DOHH2 (cell line): ENCODE measurements around the gene RGS3.

Experiments used
- H3F3A ChIP-seq: fragments of 200-600 bp; sonication (generic), shearing (Covaris generic); 2 replicates; pipeline ENCODE4 v1.6.0; 2016; ENCODE audit warnings: antibody characterized with exemption, mild to moderate bottlenecking; ENCODE audit not compliant: control insufficient read depth, insufficient read depth
- H3K27ac ChIP-seq: fragments of 200-600 bp; sonication (generic); 2 replicates; pipeline ENCODE4 v1.5.1; 2014; ENCODE audit warnings: low read depth, mild to moderate bottlenecking, low read length, moderate library complexity
- H3K27me3 ChIP-seq: fragments of 200-600 bp; sonication (generic); 2 replicates; pipeline ENCODE4 v1.6.1; 2014; ENCODE audit warnings: mild to moderate bottlenecking, low read length, mixed read lengths; ENCODE audit not compliant: control insufficient read depth
- H3K36me3 ChIP-seq: fragments of 200-600 bp; sonication (generic); 2 replicates; pipeline ENCODE4 v1.6.1; 2014; ENCODE audit warnings: mild to moderate bottlenecking, low read length, moderate library complexity, mixed read lengths; ENCODE audit not compliant: control insufficient read depth
- H3K4me1 ChIP-seq: fragments of 200-600 bp; sonication (generic); 2 replicates; pipeline ENCODE4 v1.6.1; 2014; ENCODE audit warnings: mild to moderate bottlenecking, low read length, mixed read lengths; ENCODE audit not compliant: control insufficient read depth
- H3K4me2 ChIP-seq: fragments of 200-600 bp; sonication (generic); 2 replicates; pipeline ENCODE4 v1.6.0; 2014; ENCODE audit warnings: mild to moderate bottlenecking, low read length, moderate library complexity
- H3K4me3 ChIP-seq: fragments of 200-600 bp; sonication (generic); 2 replicates; pipeline ENCODE4 v1.5.1; 2014; ENCODE audit warnings: mild to moderate bottlenecking, low read length, mixed read lengths
- H3K79me2 ChIP-seq: fragments of 200-600 bp; sonication (generic); 2 replicates; pipeline ENCODE4 v1.6.1; 2014; ENCODE audit warnings: mild to moderate bottlenecking, low read length, mixed read lengths; ENCODE audit not compliant: control insufficient read depth
- H3K9me2 ChIP-seq: fragments of 200-600 bp; sonication (generic); replicated peaks from 2 replicates; pipeline ENCODE4 v1.6.1; 2014; ENCODE audit warnings: mild to moderate bottlenecking, low read length, mixed read lengths; ENCODE audit not compliant: control insufficient read depth
- H3K9me3 ChIP-seq: fragments of 200-600 bp; sonication (generic); 2 replicates; pipeline ENCODE4 v1.6.1; 2014; ENCODE audit warnings: antibody characterized with exemption, low read length, mixed read lengths; ENCODE audit not compliant: control insufficient read depth, insufficient read depth
- H4K20me1 ChIP-seq: fragments of 200-600 bp; sonication (generic); 2 replicates; pipeline ENCODE4 v1.6.0; 2014; ENCODE audit warnings: low read depth, mild to moderate bottlenecking, antibody characterized with exemption, low read length, moderate library complexity; ENCODE audit not compliant: control insufficient read depth, insufficient read depth
- CTCF ChIP-seq: fragments of 200-600 bp; sonication (generic); IDR thresholded peaks from one replicate; pipeline ENCODE4 v1.5.1; 2014; ENCODE audit warnings: antibody characterized with exemption, mild to moderate bottlenecking, low read depth, low read length; ENCODE audit not compliant: poor library complexity, severe bottlenecking
- EZH2phosphoT487 ChIP-seq: fragments of 200-600 bp; sonication (generic); IDR thresholded peaks from 2 replicates; pipeline ENCODE4 v1.6.1; 2017; ENCODE audit warnings: borderline replicate concordance, mild to moderate bottlenecking, antibody characterized with exemption, low read length, moderate library complexity, mixed read lengths

Gene RGS3

GRCh38 chr9:113590389-113590788 is 126.9 kb downstream of the RGS3 start:
- Histone ChIP-seq H3K4me2 (no peak overlapping the region), H3K79me2 (no peaks in the 10 kb centered on the region), H4K20me1 (no peaks in the 10 kb centered on the region), H3K9me3 (no peaks in the 10 kb centered on the region), H3K9me2 (no peaks in the 10 kb centered on the region), H3K4me1 (peaks cover 18% of the 10 kb centered on the region), H3K36me3 (no peaks in the 10 kb centered on the region), H3K27me3 (no peaks in the 10 kb centered on the region), H3K27ac (no peak overlapping the region), H3F3A (no peaks in the 10 kb centered on the region), H3K4me3 (no peak overlapping the region)
- TF ChIP-seq CTCF (no peak), EZH2phosphoT487 (no peak)

GRCh38 chr9:113590991-113591898 is 127.7 kb downstream of the RGS3 start:
- H3K9me2 ChIP-seq, result no peaks in the 10 kb centered on the region
- TF ChIP-seq EZH2phosphoT487, result no peak
- TF ChIP-seq CTCF, result peak; percentile 93
- H3K27ac ChIP-seq, result no peak overlapping the region
- H3K4me1 ChIP-seq, result peaks cover 18% of the 10 kb centered on the region
- H3K4me2 ChIP-seq, result no peak overlapping the region
- H3K79me2 ChIP-seq, result no peaks in the 10 kb centered on the region
- H3K27me3 ChIP-seq, result no peaks in the 10 kb centered on the region
- H3K4me3 ChIP-seq, result no peak overlapping the region
- H3K36me3 ChIP-seq, result no peaks in the 10 kb centered on the region
- H4K20me1 ChIP-seq, result 0 out of 2 replicates have a peak, but pooled peaks cover 3% of the 10 kb centered on the region
- no peaks in the 10 kb centered on the region for H3F3A ChIP-seq
- H3K9me3 ChIP-seq, result no peaks in the 10 kb centered on the region

GRCh38 chr9:113591899-113592625 is 128.5 kb downstream of the RGS3 start:
- Histone ChIP-seq H3K9me2 (no peaks in the 10 kb centered on the region), H3K27me3 (no peaks in the 10 kb centered on the region), H3K4me1 (peaks cover 18% of the 10 kb centered on the region), H3K79me2 (no peaks in the 10 kb centered on the region), H3K9me3 (no peaks in the 10 kb centered on the region), H3K36me3 (no peaks in the 10 kb centered on the region), H3K27ac (no peak overlapping the region), H3F3A (no peaks in the 10 kb centered on the region), H3K4me3 (no peak overlapping the region), H3K4me2 (no peak overlapping the region), H4K20me1 (0 out of 2 replicates have a peak, but pooled peaks cover 3% of the 10 kb centered on the region)
- no peak for TF ChIP-seq EZH2phosphoT487
- TF ChIP-seq CTCF, result no peak
